ENCODE data around the gene DENND1B. TPM values are rescaled to one million over a fixed set of nuclear protein-coding genes. Genes with fewer than 3 reads are reported as not detected.

The DENND1B gene
- total RNA-seq, 1 experiment from 2014 or later = 6.3 TPM

DNA sequence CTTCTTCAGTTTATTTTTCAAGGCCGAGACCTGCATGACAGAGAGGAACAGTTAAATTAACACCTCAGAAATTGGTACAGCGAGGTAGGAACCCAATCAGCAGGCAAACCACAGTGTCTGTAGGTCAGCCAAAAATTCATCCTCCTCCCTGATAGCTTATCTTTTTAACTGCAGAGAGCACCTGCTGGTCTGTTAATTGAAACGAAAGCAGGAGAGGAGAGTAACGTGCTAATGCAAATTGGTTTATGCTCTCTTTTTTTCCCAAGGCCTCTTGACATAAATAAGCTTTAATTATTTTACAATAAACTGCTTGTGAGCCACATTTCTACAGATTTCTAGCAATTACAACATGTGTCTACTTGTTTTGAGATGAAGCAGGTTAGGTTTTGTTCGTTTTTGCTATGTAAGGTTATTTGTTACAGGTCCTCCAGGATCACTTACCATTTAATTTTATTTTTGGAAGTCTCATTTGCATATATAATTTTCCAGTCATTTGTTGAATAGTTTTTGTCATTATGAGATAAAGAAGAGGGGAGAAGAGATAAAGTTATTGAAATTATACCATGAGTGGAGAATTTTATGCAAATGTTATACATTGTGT lies 179.9 kb downstream of the DENND1B start:
- DNase-seq = no peak
- no peak overlapping the region for H3K9ac ChIP-seq (ENCODE audit: extremely low read depth, insufficient read length, low read length)

More for the DNA sequence above, 179.9 kb downstream of the DENND1B start:
- Histone ChIP-seq H2AK5ac (ENCODE audit: insufficient read length, low read length) (no peak overlapping the region), H3K79me2 (ENCODE audit: insufficient read depth, low read length) (no peaks in the 10 kb centered on the region), H4K91ac (ENCODE audit: insufficient read length, low read depth, low read length) (no peak overlapping the region), H4K8ac (replicated peaks; ENCODE audit: insufficient read length, low read depth, low read length) (no peak overlapping the region), H3K18ac (ENCODE audit: insufficient read length, low read depth, low read length) (no peak overlapping the region), H2BK5ac (ENCODE audit: insufficient read length, low read length) (no peak overlapping the region), H2BK20ac (ENCODE audit: low read depth, low read length, poor library complexity, severe bottlenecking) (no peak overlapping the region), H3K27ac (ENCODE audit: insufficient read length, low read depth, low read length) (no peak overlapping the region), H2BK15ac (ENCODE audit: low read depth, low read length) (no peak overlapping the region), H3K23ac (ENCODE audit: insufficient read length, low read depth, low read length) (no peak overlapping the region), H3T11ph (ENCODE audit: low read length) (no peak overlapping the region), H3K79me1 (ENCODE audit: insufficient read depth, low read depth, low read length, poor library complexity, severe bottlenecking) (no peaks in the 10 kb centered on the region), H3K9me3 (ENCODE audit: control insufficient read depth, low read depth, low read length) (no peaks in the 10 kb centered on the region), H2BK120ac (ENCODE audit: low read depth, low read length, poor library complexity, severe bottlenecking) (no peak overlapping the region), H3K4ac (ENCODE audit: low read depth, low read length) (no peak overlapping the region), H3K27me3 (ENCODE audit: insufficient read depth, low read length) (no peaks in the 10 kb centered on the region), H4K20me1 (ENCODE audit: control insufficient read depth, insufficient read depth, insufficient read length) (no peaks in the 10 kb centered on the region), H3K4me2 (ENCODE audit: insufficient read depth, insufficient read length, low read length) (no peak overlapping the region), H3K14ac (ENCODE audit: insufficient read depth, low read length) (no peak overlapping the region), H4K5ac (ENCODE audit: insufficient read length, low read depth, low read length) (no peak overlapping the region), H2BK12ac (ENCODE audit: insufficient read length, low read depth, low read length) (no peak overlapping the region), H3K23me2 (ENCODE audit: insufficient read length, low read depth, low read length, poor library complexity, severe bottlenecking) (no peaks in the 10 kb centered on the region), H3K4me1 (ENCODE audit: insufficient read depth, low read length) (no peaks in the 10 kb centered on the region), H3K56ac (ENCODE audit: insufficient read length, low read depth, low read length) (no peak overlapping the region), H2AFZ (ENCODE audit: low read length) (no peak overlapping the region)
- Mint-ChIP-seq H3K4me3 (no peak overlapping the region), H3K4me1 (peaks cover 7 to 11% of the 10 kb centered on the region in 2 experiments), H3K9me3 (no peaks in the 10 kb centered on the region), H3K27ac (peak overlapping the region in 1 of 3 experiments; percentile 54; a peak in 1 of 7 replicates), H3K36me3 (ENCODE audit: insufficient read depth in 1 of 3, low read depth in 3 of 3) (no peaks in the 10 kb centered on the region), H3K27me3 (ENCODE audit: low read depth) (no peaks in the 10 kb centered on the region)
- no CpG with 5 or more reads among the region's 5 CpGs for WGBS (ENCODE audit: extremely low coverage, insufficient read length, low lambda C conversion rate)
- TF ChIP-seq CTCF (conservative IDR thresholded peaks at IDR 0.05) = no peak
